G401 (cell line): ENCODE data around the gene SARDH. TPM values are rescaled to one million over a fixed set of nuclear protein-coding genes. Genes with fewer than 3 reads are reported as not detected.

Experiments
- DNase-seq: peaks from one replicate; pipeline ENCODE4 v3.0.0-alpha.2; 2015; ENCODE audit warnings: low spot score
- in situ Hi-C: cut with HindIII; loops from 2 replicates; pipeline ENCODE4 v1.10.0; 2016; ENCODE audit warnings: low sequenced_read_pairs, mixed read lengths
- total RNA-seq: library from RNA; depleted of rRNA; stranded (reverse); fragments of >200 nt; shearing (Covaris generic); gene quantifications from 2 replicates; pipeline ENCODE4 v1.2.3, GENCODE V29; 2014

The SARDH gene
- total RNA-seq, 1 experiment from 2014 or later = 13.2 TPM

GRCh38 chr9:133665096-133665495 lies 73.1 kb downstream of the SARDH start:
- in situ Hi-C loops = no loop called here
- DNase-seq = no peak

- DNase-seq = no peak
- in situ Hi-C loops = no loop called here
Observed at GRCh38 chr9:133664173-133665050, 73.7 kb downstream of the SARDH start.

- no peak for DNase-seq
- in situ Hi-C loops = no loop called here
Observed at GRCh38 chr9:133661846-133662540, 76.2 kb downstream of the SARDH start.

- in situ Hi-C loops = no loop called here
- no peak for DNase-seq
Observed at GRCh38 chr9:133659516-133659915, 78.6 kb downstream of the SARDH start.

GRCh38 chr9:133658442-133659431 lies 79.4 kb downstream of the SARDH start:
- DNase-seq = no peak
- in situ Hi-C loops = no loop called here

DNA sequence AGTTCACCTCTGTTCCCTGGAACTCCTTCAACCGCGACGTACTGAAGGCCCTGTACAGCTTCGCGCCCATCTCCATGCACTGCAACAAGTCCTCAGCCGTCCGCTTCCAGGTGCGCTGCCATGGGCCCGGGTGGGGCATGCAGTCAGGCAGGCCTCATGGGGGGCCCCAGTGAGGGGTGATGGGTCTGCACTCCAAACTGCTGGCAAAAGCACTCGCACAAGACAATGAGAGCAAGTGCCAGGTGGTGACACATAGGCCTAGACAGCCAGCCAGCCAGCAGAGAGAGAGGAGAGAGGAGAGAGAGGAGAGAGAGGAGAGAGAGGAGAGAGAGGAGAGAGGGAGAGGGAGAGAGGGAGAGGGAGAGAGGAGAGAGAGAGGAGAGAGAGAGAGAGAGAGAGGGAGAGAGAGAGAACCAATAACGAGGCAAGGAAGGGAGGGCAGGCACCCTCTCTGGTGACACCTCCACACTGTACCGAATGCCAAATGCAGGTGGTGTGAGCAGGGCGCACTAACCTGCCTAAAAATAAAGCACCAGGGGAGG lies 81.0 kb downstream of the SARDH start:
- peak; percentile 72 for DNase-seq
- in situ Hi-C loops = no loop called here

GRCh38 chr9:133656211-133657119 lies 81.7 kb downstream of the SARDH start:
- in situ Hi-C loops = no loop called here

DNA sequence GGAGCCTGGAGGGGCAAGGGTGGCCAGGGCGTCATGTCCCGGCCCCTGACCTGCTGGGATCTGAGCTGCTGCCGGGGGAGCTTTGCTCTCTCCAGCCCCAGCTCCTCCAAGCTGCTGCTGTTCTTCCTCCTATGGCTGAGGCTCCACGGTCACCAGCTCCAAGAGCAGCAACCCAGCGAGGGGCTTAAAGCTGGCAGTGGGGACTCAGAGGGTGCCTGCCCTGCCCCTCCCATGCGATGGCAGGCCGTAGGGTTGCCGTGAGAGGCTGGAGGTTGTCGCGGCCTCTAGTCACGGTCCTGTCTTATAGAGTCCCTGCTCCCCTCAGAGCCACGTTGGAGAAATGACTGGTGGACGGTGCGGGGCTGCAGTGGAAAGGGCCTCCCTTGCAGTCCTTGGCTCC lies 82.5 kb downstream of the SARDH start:
- in situ Hi-C loops = no loop called here
- DNase-seq = no peak

More at GRCh38 chr9:133656211-133657119, 81.7 kb downstream of the SARDH start:
- DNase-seq = no peak

DNA sequence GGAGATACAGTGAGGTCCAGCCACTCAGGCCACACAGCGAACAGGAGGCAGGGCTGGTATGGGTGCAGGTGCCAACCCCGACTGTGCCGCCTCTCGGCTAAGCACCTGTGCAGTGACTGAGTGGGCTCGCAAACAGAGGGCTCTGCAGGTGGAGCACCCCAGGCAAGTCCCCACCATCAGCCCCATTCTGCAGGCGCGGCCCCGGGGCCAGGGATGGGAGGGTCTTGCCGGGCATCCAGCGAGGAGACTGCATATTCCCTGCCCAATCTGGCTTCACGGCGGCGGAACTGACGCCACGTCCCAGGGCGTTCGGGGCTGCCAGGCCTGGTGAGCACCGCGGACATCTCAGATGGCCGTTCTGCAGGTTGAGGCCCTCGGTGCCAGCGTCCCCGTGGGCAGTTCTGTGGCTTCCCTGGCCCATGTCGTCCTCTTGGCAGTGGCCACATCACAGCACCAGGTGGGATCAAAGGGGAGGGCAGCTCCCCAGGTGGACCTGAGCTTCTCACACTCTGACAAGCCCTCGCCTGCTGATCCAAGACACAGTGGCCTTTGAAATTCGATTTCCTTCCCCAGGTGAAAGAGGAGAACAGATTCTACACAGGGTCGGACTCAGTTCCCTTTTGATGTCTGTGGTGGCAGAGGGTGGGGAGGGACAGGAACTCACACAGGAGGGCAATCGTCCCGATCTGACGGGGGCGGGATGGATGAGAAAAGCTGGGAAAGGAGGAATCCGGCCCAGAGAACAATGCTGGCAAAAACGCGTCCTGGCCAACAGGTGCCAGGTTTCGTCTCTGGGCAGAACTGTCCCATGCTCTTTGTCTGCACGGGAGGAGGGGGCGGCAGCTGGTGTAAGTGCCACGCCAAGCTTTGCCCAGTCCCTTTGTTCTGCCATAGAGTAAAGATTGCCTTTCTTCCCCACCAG lies 83.2 kb downstream of the SARDH start:
- peak; percentile 68 for DNase-seq
- in situ Hi-C loops = no loop called here

DNA sequence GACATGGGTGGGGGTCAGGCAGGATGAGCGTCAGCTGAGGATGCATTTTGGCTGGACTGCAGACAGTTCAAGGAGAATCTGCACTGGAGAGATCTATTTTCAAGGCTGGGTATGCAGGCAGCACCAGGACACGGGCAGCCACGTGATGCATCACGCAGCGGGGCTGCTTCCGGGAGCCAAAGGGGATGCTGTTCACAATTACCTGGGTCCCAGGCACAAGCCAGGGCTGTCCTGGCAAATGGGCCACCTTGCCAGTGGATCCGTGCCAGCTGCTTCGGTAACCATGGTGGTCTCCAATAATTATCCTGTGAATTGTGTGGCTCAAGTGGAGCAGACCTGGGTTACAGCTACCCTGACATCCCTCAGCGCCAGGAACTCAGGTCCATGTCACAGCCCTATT lies 84.5 kb downstream of the SARDH start:
- in situ Hi-C loops = no loop called here
- peak; percentile 32 for DNase-seq

DNA sequence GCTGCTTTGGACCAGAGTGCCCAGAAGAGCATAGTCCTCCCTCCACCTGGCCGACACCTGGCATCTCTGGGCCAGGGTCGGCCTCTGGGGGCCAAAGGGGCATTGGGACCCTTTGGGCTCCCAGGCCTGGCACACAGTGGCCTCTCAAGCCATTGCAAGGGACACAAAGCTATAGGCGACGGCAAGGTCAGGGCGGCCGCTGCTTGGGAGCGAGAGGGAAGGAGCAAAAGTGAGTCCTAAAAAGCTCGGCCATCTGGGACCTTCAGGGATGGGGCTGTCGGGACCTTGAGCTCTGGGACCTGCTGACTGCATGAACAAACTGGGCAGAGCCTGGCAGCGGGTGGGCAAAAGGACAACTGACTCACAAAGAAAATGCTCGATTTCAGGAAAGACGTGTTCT lies 88.1 kb downstream of the SARDH start:
- no peak for DNase-seq
- in situ Hi-C loops = no loop called here

DNA sequence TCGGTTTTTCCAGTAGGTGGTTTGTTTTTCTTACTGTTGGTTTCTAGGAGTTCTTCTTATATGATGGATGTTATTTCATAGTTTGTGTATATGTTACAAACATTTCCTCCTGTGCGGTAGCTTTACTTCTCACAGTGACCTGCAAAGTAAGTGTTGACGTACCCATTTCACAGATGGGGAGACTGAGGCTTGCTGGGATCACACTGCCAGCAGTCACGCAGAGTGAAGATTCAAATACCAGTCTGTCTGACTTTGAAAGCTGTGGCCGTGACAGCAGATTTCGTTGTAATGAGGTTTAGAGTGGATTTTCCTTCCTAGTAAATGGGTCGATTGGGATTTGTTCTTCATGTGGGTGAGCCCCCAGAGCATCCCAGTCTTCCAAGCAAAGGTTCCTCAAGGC lies 89.0 kb downstream of the SARDH start:
- in situ Hi-C loops = no loop called here
- no peak for DNase-seq

DNA sequence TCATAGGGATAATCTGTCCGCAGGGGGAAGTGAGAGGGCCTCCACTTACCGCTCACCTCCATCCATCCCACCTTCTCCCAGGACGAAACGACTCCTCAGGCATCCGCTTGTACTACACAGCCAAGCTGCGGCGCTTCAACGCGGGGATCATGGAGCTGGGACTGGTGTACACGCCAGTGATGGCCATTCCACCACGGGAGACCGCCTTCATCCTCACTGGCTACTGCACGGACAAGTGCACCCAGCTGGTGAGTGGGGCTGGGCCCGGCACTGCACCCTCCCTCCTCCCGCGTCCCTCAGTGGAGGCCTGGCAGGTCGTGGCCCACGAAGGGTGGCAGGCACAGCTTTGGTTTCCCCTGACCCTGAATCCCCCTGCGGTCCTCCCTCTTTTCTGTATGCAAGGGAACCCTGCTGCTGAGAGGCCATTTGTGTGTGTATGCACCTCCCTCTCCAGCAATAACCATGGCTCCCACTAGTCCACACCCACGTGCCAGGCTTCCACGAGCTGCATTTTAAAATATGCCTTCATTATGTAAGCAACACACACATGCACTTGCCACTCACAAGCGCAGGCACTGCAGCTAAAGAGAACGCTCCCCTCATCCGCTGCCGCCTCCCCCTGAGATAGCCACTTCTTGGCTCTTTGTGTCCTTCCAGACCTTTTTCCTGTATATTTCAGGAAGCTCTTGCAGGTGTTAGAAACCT lies 90.2 kb downstream of the SARDH start:
- no peak for DNase-seq
- in situ Hi-C loops = no loop called here

- in situ Hi-C loops = no loop called here
- no peak for DNase-seq
Observed at GRCh38 chr9:133647148-133647547, 91.0 kb downstream of the SARDH start.

- in situ Hi-C loops = no loop called here
- no peak for DNase-seq
Observed at GRCh38 chr9:133645021-133645765, 93.0 kb downstream of the SARDH start.
